ENCODE measurements around the gene SLC6A4. TPM values are rescaled to one million over a fixed set of nuclear protein-coding genes. Genes with fewer than 3 reads are reported as not detected.

SLC6A4 gene
- total and polyA plus RNA-seq, 2 of the 8 experiments (the other 6 are each of a cell fraction or from before 2014, with no cell fraction given), result 0.09 to 0.33 TPM

DNA sequence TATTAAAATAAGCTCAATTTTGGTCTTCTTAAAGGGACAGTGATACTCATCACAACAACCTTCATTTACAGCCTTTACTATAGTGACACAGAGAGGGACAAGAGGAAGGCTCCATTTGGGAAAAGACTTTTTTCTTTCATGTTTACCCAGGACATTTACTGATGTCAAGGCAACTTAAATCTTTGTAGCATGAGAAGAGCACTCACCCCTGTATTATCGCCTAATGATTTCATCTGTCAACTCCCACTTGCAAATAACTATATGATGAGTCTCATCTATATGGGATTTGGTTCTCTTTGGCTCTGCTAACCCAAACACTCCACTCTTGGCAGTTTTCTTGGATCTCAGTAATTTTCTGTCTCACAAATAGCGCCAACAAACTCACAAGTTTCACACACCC lies 32.1 kb upstream of the SLC6A4 start (continued):
- no peak for TF ChIP-seq NRF1 (IDR thresholded peaks at IDR 0.05; ENCODE audit: low read depth, low read length)
- TF ChIP-seq KDM4A (IDR thresholded peaks at IDR 0.05; ENCODE audit: low read depth, low read length, severe bottlenecking), result no peak
- TF ChIP-seq KDM5A (IDR thresholded peaks at IDR 0.05; ENCODE audit: low read length), result no peak
- no peak for TF ChIP-seq RXRA (IDR thresholded peaks at IDR 0.05; ENCODE audit: insufficient read depth, low read depth, low read length)

All from H1 (cell line).